Stimulated activated CD4-positive, alpha-beta T cell treated with anti-CD3 and anti-CD28 coated beads, TNF-alpha, amount 100 ng/mL, for 24 hours (primary cell): ENCODE data around the gene PGS1.
A peak's percentile ranks its signal among the peaks of the same experiment; 100 is the strongest.

Experiments
- DNase-seq, 3 experiments: peaks; one replicate each; pipeline ENCODE4 v3.0.0-alpha.2; 2020; ENCODE audit warnings: low read depth in 3 of 3

The PGS1 gene

DNA sequence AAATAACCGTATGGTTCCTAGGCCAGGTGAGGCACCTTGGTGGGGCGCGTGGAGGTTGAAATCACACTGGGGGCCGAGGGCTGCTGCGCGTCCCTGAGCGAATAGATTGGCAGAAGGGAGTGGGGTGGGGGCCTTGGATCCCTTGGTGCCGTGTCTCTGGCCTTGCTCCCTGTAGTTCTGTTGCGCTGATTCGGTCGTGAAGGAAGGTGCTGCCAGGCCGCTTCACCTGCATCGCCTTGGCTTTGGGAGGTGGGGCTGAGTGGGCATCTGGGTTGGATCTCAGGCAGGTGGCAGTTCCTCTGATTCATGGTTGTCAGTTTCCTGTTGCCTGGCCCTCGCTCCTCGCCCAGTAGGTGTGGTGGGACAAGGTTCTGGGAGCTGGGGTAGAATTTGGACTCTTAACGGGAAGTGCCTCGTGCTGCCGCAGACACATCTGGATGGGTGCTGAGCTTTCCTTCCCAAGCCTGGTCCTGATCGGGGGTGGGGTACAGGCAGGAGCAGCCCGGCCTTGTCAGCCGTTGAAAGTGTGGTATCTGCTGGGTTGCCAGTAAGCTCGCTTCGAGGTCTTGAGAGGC lies 30.1 kb downstream of the PGS1 start:
- no peak for DNase-seq

DNA sequence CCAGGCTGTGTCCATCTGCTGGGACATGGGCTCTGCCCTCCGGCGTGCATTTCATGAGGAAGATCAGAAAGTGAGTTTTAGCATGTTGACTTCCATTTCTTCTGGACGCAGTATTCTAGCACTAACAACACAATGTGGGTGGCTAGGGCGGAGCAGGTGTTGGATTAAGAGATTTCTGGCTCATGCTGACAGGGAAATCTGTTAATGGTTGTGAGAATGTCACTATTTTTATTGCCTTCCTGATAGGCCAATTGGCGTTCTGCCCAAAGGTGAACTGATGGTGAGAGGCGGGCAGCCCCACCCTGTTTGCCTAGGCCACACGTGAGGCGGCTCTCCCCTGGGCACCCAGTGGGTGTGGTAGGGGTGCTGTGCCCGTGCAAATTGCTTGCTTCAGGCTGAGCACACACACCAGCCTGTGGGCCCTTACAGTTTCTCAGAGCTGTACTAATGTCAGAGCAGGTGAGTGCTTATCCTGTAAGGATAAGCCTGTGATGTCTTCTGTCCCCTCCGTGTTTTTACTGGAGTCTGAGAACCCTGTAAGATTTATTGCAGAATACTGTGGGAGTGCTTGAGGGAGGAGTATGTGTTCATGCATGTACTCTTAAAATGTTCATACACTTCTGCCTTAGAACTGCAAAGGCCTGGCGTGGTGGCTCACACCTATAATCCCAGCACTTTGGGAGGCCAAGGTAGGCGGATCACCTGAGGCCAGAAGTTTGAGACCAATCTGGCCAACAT lies 30.9 kb downstream of the PGS1 start:
- no peak for DNase-seq

DNA sequence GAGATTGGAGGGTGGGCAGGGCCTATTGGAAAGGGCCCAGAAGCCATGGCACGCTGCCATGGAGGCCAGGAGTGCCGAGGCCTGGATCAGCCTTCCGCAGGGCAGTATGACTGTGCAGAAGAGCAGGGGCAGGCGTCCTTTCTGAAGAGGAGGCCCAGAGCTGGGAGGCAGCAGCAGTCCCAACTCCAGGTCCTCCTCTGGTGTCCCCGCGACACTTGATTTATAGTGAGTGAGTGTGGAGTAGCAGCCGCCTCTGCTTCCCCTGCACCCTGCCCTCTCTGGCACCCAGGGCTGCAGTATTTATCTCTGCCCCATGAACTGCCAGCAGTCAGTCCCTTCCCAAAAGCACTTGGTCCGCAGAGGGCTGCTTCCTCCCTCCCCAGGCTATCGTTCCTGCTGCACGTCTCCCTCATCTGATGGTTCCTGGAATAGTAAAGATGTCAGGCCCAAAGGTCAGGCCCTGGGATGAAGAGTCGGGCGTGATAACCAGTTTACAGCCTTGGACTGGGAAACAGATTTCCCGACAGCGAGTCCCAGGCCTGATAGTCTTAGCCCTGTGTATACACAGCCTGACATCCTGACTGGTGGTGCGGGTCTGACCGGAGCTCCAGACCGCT lies 32.9 kb downstream of the PGS1 start:
- no peak for DNase-seq

DNA sequence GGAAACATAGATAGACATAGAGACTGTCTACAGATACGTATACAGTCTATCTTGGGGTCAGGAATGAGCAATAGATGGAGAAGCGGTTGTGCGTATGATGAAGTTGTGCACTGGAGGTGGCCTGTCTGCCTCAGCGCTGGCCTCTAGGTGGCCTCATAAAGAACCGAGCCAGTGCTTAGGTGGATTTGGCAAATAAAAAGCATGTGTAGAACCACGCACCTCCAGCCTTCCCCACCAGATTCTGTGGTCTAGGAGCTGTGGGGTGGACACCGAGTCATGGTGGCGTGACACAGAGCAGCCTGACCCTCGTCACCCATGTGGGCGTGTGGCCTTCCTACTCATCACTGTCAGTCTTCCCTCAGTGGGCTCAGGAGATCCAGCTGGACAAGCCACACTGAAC lies 34.0 kb downstream of the PGS1 start:
- peak in 1 of 3 experiments; percentile 38 for DNase-seq

DNA sequence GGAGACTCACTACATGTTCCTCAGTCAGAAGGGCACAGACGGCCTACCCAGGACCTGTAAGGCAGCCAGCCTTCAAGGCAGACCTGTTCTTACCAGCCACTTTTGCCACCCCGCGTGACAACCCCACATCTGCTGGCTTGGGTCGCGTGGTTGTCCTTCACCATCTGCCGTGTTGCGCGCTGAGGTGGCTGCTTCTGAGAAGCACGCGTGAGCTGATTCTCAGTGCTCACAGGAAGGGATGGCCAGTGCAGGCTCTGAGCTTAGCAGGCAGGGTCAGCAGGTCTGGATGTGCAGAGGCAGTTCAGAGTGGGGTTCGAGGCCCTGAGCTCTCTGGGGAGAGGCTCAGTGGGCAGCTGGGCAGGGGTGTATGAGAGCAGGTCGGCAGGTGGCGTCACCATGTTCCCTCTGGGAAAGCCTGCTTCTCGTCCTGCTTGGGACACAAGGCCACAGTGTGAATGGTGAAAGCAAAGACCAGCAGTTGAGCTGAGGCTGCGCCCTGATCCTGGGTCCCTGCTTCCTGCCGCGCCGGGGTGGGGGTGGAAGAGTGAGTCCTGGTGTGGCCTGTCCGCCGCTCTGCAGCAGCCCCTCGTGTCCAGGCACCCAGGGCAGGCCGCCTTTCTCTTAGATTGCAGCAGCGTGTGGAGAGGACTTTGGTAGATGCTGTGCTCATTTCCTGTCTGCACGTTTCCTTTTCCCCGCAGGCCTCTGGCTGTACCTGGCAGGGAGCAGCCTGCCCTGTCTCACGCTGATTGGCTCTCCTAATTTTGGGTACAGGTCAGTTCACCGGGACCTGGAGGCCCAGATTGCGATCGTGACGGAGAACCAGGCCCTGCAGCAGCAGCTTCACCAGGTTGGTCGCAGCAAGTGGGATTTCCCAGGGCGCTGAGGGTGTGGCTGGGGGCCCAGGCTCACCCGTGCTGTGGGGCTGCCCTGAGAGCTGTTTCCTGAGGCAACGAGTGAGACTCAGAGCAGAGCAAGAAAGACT lies 36.0 kb downstream of the PGS1 start:
- DNase-seq = peak; percentile 9 to 39 (median 28)

DNA sequence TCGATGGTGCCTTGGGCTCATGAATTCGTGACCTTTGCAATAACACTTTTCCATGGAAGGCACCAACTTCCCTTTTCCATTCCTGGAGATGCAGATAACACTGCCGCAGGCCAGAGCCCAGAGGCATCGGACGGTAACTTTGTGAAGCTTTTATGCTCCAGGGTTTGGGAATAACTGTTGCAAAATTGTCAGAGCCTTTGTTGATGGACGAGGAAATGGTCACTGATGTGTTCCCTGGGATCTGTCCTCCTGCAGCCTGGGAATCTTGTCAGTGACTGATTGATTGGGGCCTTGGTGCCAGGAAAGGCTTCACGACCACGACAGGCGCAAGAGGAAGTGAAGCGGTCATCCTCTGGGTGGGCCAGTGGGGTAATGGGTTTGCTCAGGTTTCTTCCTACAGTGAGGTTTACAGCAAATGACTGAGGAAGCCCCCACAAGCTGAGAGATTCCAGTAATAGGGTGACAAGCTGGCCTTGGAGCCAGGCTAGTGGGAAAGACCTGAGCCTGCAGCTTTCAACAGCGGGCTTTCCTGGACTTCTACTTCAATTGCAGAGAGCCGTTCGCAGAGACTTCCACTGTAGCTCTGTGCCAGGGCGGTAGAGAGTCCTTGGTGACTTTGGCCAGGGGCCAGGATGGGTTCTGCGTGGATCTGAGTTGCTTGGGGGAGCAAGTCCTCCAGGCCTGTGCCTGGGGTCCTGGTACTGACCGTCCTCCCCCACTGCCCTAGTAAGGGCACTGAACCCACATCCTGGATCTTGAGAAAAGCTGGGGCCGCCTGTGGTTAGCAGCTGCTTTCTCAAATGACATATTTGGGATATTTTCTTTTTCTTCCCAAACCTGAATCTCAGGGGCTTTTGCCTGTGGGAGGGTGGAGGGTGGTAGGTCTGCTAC lies 37.6 kb downstream of the PGS1 start:
- no peak for DNase-seq

DNA sequence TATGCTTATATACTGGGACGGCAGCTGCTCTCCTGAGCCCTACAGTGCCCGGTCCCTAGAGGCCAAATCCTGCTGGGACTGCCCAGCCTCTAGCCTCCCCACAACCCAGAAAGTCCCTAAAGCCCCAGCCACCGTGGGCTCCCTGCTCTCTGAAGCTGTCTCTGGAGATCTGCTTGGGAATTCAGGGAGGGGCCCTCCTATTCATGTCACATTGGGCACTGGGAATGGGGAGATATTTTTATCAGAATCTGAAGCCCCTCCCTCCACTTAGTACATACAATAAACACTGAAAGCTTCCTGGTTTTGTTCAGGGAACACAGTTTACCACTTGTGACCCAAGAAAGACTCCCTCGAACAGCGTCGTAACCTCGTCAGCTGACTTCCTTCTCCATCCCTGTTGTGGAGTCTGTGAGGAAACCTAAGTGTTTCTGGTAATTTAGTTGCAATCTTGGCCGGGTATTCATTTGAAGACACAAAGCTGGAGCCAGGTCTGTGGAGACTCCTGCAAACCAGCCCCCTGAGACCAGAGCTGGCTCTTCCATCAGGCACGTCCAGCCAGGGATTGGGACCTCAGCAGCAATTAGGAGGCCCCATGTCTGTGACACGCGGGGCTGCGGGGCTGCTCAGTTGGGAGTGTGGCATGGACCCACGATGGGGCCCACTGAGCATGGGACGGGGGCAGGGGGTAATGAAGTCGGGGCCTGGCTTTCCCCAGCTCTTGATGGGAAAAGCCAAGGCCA lies 38.5 kb downstream of the PGS1 start:
- DNase-seq = no peak

DNA sequence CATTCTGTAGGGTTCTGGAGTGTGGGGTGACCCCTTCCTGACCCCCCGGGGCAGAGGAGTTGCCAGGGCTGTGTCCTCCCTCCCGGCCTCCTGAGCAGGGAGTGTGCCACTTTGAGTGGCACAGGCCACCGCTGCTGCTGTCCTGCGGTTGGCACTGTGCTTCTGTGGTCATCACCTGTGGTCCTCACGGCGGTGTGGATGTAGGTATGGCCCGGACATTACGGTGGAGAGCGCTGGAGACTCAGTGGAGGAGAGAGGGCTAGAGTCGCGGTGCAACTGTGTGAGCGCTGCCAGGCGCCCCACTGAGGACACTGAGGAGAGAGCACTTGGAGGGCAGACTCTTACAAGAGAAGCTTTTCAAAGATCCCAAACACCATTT lies 39.1 kb downstream of the PGS1 start:
- DNase-seq = no peak

DNA sequence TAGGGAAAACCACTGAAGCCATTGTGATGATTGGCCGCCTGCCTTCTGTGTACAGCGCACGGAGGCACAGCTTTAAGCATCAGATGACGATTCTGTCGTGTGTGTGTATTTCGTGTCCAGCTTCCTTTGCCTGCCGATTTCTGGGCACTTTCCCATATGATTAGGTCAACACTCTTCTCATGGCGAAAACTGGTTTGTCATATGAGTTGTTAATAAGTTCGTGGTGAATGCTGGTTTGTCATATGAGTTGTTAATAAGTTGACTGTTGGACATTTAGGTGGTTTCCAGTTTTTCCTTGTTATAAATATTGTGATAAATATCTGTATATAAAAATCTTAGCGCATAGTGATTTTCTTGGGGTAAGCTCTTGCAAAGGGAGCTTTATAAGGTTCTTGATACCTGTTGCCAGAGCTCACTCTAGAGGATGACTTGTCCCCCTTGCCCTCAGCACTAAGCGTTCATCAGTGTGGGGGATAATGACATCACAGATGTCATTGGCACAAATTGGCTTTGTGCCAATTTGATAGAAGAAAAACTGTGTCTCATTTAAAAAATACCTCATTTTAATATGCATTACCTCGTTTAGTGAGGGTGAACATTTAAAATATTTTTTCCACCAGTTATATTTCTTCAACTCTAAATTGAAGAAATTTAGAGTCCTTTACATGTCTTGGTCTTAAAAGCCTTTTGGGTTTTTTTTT lies 40.0 kb downstream of the PGS1 start:
- no peak for DNase-seq

DNA sequence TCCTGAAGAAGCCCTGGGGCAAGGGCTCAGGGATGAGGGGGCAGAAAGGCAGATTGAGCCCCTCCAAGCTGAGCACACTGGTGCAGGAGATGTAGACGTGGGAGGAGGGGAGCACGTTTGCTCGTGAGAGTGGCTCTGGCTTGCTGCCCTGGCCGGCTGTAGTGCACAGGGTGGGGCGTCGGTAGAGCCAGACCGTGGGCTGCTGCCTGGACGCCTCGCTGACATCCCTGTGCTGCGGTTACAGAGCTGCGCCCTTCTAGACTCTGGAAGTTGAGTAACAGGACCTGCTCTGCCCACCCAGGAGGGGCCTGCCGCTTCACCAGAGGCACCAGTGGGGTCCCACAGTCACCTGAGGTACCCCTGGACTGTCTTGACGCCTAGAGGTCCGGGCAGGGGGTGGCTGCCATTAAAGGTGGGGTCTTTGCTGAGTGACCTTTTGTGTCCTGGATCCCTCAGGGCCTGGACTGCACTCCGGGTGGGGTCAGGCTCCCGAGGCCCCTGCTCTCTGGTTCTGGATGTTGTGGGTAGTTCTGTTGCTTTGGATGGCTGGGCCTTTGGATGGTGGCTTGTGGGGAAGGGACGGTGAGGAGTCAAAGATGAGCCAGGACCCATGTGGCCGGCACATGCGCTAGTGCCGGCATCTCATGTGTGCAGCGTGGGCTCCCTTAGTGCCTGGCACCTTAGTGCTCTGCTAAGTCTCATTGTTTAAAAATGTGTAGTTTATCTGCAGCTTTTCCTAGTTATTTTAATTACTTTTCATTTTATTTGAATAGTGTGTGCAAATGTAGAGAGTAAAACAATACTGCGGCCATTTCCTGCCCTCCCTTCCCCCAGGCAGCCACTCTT lies 41.7 kb downstream of the PGS1 start:
- DNase-seq = no peak

DNA sequence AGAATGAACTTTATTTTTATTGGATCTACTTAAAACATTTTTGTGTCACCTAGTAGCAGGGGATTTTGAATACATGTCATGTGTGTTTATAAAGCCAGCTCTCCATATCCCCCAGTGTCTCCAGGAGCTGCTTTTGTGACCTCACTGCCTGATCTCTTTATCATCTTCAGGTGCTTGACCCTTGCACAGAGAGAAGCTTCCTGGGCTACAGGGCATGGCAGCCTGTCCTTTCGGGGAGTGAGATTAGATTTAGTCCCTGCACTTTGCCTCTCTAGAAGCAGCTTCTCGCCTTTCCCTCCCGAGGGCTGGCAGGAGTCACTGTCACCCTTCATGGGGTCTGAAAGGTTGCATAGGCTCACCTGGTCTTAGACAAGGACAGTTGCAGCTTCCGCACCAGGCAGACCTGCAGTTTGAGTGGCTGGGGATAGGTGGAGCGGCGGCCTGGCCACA lies 42.7 kb downstream of the PGS1 start:
- DNase-seq = no peak

DNA sequence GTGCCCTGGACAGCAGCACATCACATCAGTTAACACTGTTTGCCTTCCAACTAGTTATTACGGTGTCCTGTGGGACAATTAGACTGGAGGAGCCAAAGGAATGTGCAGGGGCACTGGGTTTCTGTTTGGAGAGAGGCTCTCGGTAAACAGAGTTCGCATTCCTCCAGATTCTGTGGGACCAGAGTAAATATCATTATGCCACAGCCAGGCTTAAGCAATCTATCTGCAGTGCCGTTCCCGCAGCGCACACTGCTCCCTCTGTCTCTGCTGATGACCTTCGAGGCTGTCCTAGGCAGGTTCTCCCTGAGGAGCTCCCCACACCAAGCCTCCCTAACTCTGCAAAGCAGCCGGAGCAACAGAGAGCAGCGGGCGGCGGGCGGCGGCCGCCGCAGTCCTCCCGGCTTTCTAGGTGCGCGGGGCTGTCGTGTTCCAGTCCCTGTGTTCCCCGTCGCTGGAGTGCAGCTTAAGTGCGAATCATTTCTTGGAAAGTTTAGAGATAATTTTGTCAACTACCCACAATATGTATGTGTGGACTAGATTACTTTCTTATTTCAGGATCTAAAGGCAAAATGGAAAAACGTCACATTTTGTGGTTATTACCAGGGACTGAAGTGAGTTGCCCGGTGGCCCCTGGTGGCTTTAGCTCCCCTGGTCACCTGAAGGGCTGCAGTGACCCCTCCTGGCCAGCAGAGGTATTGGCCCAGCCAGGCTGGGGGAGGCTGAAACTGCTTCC lies 43.3 kb downstream of the PGS1 start:
- peak; percentile 48 to 75 (median 52) for DNase-seq

DNA sequence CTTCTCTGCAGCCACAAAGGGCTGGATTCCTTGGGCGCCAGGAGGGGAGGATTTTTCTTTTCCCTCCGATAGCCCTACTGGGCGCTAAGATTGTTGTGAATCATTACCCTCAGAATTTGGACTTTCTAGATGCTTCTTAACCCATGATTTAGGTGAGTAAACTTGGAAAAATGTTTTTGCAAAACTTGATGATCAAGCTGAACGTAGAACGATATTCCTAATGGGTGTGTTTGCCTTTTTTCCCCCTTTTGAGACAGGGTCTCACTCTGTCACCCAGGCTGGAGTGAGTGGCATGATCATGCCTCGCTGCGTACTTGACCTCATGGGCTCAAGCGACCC lies 43.8 kb downstream of the PGS1 start:
- no peak for DNase-seq

DNA sequence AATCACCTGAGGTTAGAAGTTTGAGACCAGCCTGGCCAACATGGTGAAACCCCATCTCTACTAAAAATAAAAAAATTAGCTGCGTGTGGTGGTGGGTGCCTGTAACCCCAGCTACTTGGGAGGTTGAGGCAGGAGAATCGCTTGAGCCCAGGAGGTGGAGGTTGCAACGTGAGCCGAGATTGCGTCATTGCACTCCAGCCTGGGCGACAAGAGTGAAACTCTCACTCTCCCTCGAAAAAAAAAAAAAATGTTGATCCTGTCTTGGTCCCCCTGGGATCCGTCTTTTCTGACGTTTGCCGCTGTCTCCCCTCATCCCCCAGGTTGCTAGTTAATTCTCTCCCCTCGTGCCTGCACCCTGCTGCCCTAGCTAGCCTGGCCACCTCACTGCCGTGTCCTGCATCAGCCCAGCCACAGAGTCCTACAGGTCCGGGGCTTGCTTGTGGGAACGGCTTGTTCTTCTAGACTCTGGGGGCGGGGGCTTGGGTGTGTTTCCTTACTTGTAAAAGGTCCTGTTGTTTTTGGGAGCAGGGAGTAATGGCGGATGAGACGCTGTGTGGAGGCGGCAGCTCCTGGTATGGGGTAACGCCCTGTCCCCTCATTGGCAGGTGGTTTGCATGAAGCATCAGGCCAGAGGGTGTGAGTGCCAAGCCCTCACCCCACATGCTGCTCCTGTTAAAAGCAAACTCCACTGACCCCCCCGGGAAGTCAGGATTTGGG lies 44.6 kb downstream of the PGS1 start:
- DNase-seq = no peak

DNA sequence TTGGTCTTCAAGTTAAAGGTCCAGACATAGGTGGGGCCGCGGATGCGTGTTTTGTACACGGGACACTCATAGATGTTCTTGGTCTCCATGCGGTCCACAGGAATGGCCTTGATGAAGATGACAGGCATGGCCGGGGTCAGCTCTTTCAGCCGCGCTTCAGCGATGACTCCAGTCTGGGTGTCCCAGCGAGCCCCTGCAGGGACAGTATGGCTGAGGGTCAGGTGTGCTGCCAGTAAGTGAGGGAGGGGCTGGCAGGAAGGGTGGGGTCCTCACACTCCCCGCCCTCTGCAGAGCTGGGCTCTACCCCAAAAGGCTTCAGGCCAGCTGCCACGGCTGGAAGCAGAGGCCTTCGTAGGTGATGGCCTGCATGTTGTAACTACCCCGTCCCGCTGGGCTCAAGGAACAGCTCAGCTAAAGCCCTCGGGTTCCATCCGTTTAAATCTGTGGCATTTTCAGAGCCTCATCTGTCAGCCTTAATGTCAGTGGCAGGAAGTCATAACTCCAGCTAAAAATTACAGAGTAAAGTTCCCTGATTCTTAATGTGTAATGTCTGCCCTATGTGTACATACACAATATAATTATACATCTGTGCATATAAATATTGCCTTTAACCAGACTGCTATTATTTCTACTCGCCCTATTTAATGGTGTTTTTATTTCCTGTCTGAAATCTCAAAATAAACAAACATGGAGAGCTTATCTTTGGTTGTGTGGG lies 45.7 kb downstream of the PGS1 start:
- DNase-seq = no peak

DNA sequence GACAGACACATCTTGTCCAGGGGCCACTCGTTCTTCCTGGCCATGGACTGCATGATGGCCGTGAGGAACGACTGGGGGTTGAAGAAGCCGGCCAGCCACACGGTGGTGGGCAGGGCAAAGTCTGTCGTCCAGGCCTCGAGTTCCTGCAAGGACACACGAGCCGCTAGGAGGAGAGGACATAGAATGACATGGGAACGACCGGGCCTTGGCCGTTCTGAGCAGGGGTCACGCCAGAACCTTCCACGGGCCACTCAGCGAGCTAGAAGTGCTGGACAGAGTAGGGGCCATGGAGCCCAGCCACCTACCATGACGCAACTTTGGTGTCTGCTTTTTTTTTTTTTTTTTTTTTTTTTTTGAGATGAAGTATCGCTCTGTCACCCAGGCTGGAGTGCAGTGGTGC lies 47.0 kb downstream of the PGS1 start:
- DNase-seq = no peak
